ENCODE measurements around the gene PCDHGB5.

GRCh38 chr5:141384471-141385267, 13.1 kb upstream of the PCDHGB5 start:
- TF ChIP-seq FOXK2 (IDR thresholded peaks at IDR 0.05) (no peak), FOXM1 (IDR thresholded peaks at IDR 0.05; ENCODE audit: borderline replicate concordance) (no peak), ZNF384 (IDR thresholded peaks at IDR 0.05) (no peak), ARNT (IDR thresholded peaks at IDR 0.05) (no peak), ELF4 (IDR thresholded peaks at IDR 0.05) (no peak), BHLHE40 (IDR thresholded peaks at IDR 0.05; ENCODE audit: borderline replicate concordance) (no peak), HDGF (IDR thresholded peaks at IDR 0.05; ENCODE audit: borderline replicate concordance) (no peak), CTBP1 (IDR thresholded peaks at IDR 0.05; ENCODE audit: borderline replicate concordance) (no peak), SUZ12 (IDR thresholded peaks at IDR 0.05) (no peak), NFRKB (IDR thresholded peaks at IDR 0.05) (no peak), LEF1 (IDR thresholded peaks at IDR 0.05; ENCODE audit: borderline replicate concordance) (no peak), SP1 (IDR thresholded peaks at IDR 0.05) (no peak), PKNOX1 (IDR thresholded peaks at IDR 0.05) (no peak), TARDBP (IDR thresholded peaks at IDR 0.05) (no peak)
